ENCODE measurements around the gene SHC3. TPM values are rescaled to one million over a fixed set of nuclear protein-coding genes. Genes with fewer than 3 reads are reported as not detected.

The SHC3 gene
- polyA plus RNA-seq, 1 experiment = 1.3 TPM

DNA sequence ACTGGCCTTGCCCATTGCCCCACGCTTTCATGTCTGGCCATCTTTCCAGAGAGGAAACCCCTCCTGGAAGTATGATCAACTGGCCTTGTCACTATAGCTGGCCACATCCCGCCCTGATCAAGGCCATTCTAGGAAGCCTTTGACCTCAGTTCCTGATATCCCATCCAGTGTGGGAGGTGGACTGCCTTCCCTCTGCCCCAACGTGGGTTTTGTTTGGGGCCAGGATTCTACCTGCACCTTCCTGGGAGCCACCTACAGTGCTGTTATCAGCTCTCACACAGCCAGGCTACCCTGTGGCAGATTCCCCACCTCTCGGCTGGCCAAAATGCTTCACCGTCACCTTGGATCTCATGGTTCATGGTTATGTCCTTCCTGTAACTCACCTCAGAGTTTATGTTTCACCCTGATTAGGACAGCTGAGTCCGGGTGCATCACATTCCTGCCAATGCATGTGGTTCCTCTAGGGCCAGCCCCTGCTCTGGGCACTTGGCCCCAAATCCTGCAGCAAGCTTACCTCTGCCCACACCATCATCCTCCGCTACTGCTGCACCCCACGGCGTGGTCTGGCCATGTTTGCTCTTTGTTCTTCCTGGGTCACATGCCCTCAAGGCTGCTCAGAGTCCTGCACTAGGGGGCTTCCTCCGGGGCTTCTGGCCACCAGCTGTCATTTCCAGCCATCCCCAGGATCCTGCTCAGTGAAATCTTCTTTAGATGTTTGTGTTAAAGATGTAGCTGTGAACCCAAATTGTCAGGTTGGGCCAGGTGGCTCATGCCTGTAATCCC is 211.5 kb downstream of the SHC3 start:
- ChIA-PET POLR2A (no interaction called here), CTCF (interaction anchor here (1.0 to 1.3 kb wide), 2 partner anchors 13 to 14 kb away, joined by 3 to 4 read pairs; no protein-coding TSS in a partner anchor)
- TF ChIP-seq, protein P1, sequence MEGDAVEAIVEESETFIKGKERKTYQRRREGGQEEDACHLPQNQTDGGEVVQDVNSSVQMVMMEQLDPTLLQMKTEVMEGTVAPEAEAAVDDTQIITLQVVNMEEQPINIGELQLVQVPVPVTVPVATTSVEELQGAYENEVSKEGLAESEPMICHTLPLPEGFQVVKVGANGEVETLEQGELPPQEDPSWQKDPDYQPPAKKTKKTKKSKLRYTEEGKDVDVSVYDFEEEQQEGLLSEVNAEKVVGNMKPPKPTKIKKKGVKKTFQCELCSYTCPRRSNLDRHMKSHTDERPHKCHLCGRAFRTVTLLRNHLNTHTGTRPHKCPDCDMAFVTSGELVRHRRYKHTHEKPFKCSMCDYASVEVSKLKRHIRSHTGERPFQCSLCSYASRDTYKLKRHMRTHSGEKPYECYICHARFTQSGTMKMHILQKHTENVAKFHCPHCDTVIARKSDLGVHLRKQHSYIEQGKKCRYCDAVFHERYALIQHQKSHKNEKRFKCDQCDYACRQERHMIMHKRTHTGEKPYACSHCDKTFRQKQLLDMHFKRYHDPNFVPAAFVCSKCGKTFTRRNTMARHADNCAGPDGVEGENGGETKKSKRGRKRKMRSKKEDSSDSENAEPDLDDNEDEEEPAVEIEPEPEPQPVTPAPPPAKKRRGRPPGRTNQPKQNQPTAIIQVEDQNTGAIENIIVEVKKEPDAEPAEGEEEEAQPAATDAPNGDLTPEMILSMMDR (IDR thresholded peaks at IDR 0.05; ENCODE audit: insufficient read depth, low read depth, low read length) = no peak
- no peak for DNase-seq (ENCODE audit: low read depth)
- peaks cover 1% of the 10 kb centered on the region for H3K27me3 ChIP-seq (ENCODE audit: control insufficient read depth, insufficient read depth, low read length)
- no peaks in the 10 kb centered on the region for H3K36me3 ChIP-seq (ENCODE audit: control insufficient read depth, insufficient read depth, low read length)
- no peak overlapping the region for H3K4me3 ChIP-seq (ENCODE audit: low read depth, low read length)

DNA sequence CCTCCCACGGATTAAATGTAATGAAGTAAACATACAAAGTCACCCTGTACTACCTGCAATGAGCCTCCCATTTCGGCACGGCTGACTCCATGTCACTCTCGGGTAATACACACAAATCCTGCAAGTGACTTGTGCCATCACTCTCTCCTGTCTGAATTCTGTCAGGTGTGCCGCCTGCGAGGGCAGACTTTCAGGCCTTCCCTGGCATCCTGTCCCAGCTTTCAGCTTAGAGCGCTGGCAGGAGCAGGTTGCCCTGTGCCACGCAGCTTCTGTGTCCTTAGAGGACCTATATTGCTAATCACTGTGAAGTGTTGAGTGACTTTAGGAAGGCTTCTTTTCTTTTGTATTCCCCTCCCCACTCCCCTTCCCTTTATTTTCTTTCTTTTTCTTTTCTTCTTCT is 213.1 kb downstream of the SHC3 start:
- POLR2A ChIA-PET = no interaction called here
- H3K36me3 ChIP-seq (ENCODE audit: control insufficient read depth, insufficient read depth, low read length) = no peaks in the 10 kb centered on the region
- DNase-seq (ENCODE audit: low read depth) = no peak
- TF ChIP-seq, protein P1 (IDR thresholded peaks at IDR 0.05; ENCODE audit: insufficient read depth, low read depth, low read length) = no peak
- CTCF ChIA-PET = no interaction called here
- H3K27me3 ChIP-seq (ENCODE audit: control insufficient read depth, insufficient read depth, low read length) = peaks cover 2% of the 10 kb centered on the region
- no peak overlapping the region for H3K4me3 ChIP-seq (ENCODE audit: low read depth, low read length)

DNA sequence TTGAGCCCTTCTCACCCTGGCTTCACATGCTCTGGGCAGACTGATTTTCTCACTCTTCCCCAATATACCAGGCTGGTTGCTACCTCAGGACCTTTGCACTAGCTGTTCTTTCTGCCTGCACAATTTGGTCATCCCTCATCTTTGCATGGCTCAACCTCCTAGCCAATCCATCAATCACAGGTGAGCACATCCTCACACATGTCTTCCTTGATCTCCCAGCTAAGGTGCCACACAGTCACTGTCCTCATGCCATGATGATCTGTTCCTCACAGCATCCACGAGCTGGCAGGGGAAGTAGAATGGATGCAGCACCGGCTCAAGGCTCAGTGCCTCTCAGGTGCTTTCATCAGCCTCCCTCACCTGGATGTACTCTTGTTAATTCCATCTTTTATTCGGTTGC is 218.0 kb downstream of the SHC3 start:
- Histone ChIP-seq H3K36me3 (ENCODE audit: control insufficient read depth, insufficient read depth, low read length) (no peaks in the 10 kb centered on the region), H3K4me3 (ENCODE audit: low read depth, low read length) (no peak overlapping the region), H3K27me3 (ENCODE audit: control insufficient read depth, insufficient read depth, low read length) (peaks cover 2% of the 10 kb centered on the region)
- DNase-seq (ENCODE audit: low read depth) = no peak
- ChIA-PET CTCF (no interaction called here), POLR2A (no interaction called here)
- TF ChIP-seq, protein P1 (IDR thresholded peaks at IDR 0.05; ENCODE audit: insufficient read depth, low read depth, low read length) = no peak

DNA sequence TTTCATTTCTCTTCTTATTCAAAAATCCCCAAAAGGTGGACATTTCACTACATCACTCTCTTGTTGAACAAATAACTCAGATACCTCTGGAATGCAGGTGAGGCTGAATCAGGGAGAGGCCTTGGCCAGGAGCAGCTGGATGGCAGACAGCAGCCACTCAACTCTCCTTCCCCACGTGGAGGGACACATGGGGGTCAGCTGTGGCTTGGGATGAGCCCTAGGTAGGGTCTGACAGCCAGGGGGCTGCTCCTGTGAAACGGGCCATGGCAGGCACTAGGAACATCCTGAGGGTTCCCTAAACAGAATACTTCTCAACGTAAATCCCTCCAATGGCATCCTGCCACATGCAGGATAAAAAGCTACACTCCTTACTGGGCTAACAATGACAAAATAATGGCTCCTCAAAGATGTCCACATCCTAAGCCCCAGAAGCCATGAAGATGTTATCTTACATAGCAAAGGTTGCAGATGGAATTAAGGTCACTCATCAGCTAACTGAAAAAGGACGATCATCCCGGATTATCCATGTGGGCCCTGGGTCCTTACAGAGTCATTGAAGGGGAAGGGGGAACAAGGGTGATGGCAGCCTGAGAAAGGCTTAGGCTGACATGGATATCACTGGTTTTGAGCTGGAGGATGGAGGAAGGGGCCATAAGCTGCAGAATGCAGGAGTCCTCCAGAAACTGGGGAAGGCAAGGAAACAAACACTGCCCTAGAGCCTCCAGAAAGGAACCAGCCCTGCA is 218.7 kb downstream of the SHC3 start:
- ChIA-PET CTCF (no interaction called here), POLR2A (no interaction called here)
- peaks cover 2% of the 10 kb centered on the region for H3K27me3 ChIP-seq (ENCODE audit: control insufficient read depth, insufficient read depth, low read length)
- no peak overlapping the region for H3K4me3 ChIP-seq (ENCODE audit: low read depth, low read length)
- H3K36me3 ChIP-seq (ENCODE audit: control insufficient read depth, insufficient read depth, low read length) = no peaks in the 10 kb centered on the region
- DNase-seq (ENCODE audit: low read depth) = no peak
- TF ChIP-seq, protein P1 (IDR thresholded peaks at IDR 0.05; ENCODE audit: insufficient read depth, low read depth, low read length) = no peak

DNA sequence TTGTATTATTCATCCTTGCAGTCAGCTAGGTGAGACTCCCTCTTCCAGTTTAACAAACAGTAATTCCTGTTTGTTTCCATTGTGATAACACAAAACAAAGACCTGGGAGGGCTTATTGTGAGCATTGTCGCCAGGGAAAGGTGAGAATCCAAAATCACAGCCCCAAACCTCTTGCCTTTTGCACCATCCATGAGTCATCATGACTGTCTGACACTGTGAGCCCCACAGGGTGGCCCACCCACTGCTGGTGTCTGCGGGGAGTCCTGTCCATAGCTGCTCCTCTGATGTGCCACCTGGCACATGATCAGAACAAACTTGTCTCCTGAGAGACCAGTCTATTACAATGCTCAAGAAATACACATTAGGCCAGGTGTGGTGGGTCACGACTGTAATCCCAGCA is 221.1 kb downstream of the SHC3 start:
- no peak for DNase-seq (ENCODE audit: low read depth)
- no peaks in the 10 kb centered on the region for H3K36me3 ChIP-seq (ENCODE audit: control insufficient read depth, insufficient read depth, low read length)
- H3K4me3 ChIP-seq (ENCODE audit: low read depth, low read length) = no peak overlapping the region
- H3K27me3 ChIP-seq (ENCODE audit: control insufficient read depth, insufficient read depth, low read length) = peaks cover 2% of the 10 kb centered on the region
- ChIA-PET POLR2A (no interaction called here), CTCF (no interaction called here)
- TF ChIP-seq, protein P1 (IDR thresholded peaks at IDR 0.05; ENCODE audit: insufficient read depth, low read depth, low read length) = no peak

Data from BJ (cell line).